ENCODE results near the gene CCDC61. TPM values are rescaled to one million over a fixed set of nuclear protein-coding genes. Genes with fewer than 3 reads are reported as not detected.

CCDC61 gene
- total RNA-seq, 3 donors from 2014 or later: 7.0 to 8.8 (median 8.3) TPM

DNA sequence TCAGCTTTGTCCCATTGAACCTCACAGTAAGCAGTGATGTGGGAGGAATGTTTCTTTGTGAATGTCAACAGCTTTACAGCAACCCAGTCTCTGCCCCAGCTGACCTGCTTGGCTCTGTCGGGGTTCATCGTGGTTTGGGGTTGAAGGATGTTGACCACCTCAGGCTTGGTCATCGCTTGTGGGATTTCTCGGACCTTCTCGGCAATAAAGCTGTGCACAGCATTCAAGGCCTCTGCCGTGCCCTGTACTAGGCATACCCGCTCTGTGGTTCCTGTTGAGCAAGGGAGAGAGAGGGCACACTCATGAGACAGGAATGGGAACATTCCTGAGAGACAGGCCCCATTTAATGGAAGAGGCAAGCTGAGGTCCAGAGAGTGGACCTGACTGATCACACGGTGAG is 41.6 kb upstream of the CCDC61 start:
- intact Hi-C loops (cut with DNase I; ENCODE audit: low total_unique reads): no loop called here
- Histone ChIP-seq H3K36me3 (no peaks in the 10 kb centered on the region), H3K4me1 (no peaks in the 10 kb centered on the region), H3K4me3 (no peak overlapping the region), H3K27me3 (peaks cover 0 to 24% of the 10 kb centered on the region in 2 donors), H3K9me3 (peaks cover 0 to 5% of the 10 kb centered on the region in 2 donors), H3K27ac (no peak overlapping the region)
- TF ChIP-seq POLR2A (IDR thresholded peaks at IDR 0.05) (no peak), POLR2AphosphoS5 (IDR thresholded peaks at IDR 0.05) (no peak)
- TF ChIP-seq, protein P1, sequence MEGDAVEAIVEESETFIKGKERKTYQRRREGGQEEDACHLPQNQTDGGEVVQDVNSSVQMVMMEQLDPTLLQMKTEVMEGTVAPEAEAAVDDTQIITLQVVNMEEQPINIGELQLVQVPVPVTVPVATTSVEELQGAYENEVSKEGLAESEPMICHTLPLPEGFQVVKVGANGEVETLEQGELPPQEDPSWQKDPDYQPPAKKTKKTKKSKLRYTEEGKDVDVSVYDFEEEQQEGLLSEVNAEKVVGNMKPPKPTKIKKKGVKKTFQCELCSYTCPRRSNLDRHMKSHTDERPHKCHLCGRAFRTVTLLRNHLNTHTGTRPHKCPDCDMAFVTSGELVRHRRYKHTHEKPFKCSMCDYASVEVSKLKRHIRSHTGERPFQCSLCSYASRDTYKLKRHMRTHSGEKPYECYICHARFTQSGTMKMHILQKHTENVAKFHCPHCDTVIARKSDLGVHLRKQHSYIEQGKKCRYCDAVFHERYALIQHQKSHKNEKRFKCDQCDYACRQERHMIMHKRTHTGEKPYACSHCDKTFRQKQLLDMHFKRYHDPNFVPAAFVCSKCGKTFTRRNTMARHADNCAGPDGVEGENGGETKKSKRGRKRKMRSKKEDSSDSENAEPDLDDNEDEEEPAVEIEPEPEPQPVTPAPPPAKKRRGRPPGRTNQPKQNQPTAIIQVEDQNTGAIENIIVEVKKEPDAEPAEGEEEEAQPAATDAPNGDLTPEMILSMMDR (IDR thresholded peaks at IDR 0.05): no peak
- no peak for DNase-seq (ENCODE audit: low spot score in 2 of 2)

DNA sequence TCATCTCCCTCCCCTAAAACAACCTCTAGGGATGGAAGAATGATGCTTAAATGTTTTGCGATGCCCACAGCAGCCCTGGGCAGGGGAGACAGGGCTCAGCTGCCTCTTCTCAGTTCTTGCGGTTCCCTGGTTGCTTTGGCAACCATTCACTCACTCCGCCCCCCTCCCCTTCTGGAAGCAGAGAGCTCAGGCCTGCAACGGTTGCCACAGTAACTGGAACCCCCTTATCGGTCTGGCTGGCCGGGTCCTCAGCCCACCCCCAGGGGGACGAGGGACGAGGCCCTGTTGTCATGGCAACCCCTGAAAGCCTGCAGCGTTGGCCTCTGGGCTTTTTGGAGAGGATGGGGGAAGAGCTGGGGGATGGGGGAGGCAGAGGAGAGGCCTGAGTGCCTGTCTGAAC is 41.1 kb upstream of the CCDC61 start:
- Histone ChIP-seq H3K27me3 (peaks cover 0 to 29% of the 10 kb centered on the region in 2 donors), H3K9me3 (peaks cover 0 to 5% of the 10 kb centered on the region in 2 donors), H3K4me1 (no peaks in the 10 kb centered on the region), H3K36me3 (no peaks in the 10 kb centered on the region), H3K27ac (peak overlapping the region in 1 of 2 donors; percentile 25), H3K4me3 (no peak overlapping the region)
- intact Hi-C loops (cut with DNase I; ENCODE audit: low total_unique reads): no loop called here
- TF ChIP-seq POLR2AphosphoS5 (IDR thresholded peaks at IDR 0.05) (no peak), POLR2A (IDR thresholded peaks at IDR 0.05) (no peak)
- TF ChIP-seq, protein P1 (IDR thresholded peaks at IDR 0.05): no peak
- DNase-seq (ENCODE audit: low spot score in 2 of 2): no peak

DNA sequence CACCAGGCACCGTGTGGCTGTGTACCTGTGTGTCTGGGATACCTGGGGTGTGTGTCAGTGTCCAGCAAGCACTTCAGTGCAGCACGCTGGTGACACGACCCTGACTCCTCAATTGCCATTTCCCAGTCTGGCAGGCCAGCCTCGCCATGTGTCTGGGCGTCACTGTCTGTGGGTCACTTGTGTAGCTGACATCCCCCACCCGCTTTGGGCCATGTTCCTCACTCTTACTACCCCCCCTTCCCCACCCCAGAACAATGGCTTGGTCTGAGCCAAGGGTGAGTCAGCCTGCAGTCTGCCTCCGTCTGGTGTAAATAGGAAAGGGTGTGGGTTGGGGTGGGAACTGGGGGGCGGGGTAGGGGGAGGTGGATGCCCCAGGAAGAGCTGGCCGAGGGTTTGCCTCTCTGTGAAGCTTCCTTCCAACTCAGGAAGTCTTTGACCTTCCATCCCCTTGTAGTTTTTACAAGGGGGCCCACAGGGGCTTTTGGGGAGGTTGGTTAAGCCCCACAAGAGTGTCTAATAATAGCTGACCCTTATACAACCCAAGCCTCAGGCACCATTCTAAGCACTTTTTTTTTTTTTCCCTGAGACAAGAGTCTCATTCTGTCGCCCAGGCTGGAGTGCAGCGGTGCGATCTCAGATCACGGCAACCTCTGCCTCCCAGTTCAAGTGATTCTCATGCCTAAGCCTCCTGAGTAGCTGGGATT is 39.2 kb upstream of the CCDC61 start:
- H3K4me1 ChIP-seq: no peaks in the 10 kb centered on the region
- TF ChIP-seq POLR2A (IDR thresholded peaks at IDR 0.05) (no peak), POLR2AphosphoS5 (IDR thresholded peaks at IDR 0.05) (no peak)
- H3K27ac ChIP-seq: peak overlapping the region in 1 of 2 donors; percentile 55
- H3K27me3 ChIP-seq: peaks cover 0 to 42% of the 10 kb centered on the region in 2 donors
- H3K36me3 ChIP-seq: no peaks in the 10 kb centered on the region
- no peak overlapping the region for H3K4me3 ChIP-seq
- peak in 1 of 2 donors; percentile 30 for DNase-seq (ENCODE audit: low spot score in 2 of 2)
- intact Hi-C loops (cut with DNase I; ENCODE audit: low total_unique reads): no loop called here
- peaks cover 0 to 5% of the 10 kb centered on the region in 2 donors for H3K9me3 ChIP-seq

DNA sequence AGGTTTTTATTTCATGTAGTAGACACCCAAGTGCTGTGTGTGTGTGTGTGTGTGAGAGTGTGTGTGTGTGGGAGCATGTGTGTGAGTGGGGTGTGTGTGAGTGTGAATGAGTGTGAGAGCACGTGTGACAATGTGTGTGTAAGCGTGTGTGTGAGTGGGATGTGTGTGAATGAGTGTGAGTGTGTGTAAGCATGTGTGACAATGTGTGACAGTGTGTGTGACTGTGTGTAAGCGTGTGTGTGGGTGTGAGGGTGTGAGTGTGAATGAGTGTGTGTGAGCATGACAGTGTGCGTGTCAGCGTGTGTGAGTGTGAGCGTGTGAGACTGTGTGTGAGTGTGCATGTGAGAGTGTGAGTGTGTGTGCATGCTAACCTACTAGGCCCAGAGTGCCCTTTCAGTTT is 36.9 kb upstream of the CCDC61 start:
- Histone ChIP-seq H3K36me3 (no peaks in the 10 kb centered on the region), H3K4me1 (no peaks in the 10 kb centered on the region), H3K27ac (peak overlapping the region in 1 of 2 donors; percentile 61), H3K9me3 (no peaks in the 10 kb centered on the region), H3K4me3 (no peak overlapping the region), H3K27me3 (peaks cover 0 to 43% of the 10 kb centered on the region in 2 donors)
- no peak for DNase-seq (ENCODE audit: low spot score in 2 of 2)
- TF ChIP-seq POLR2AphosphoS5 (IDR thresholded peaks at IDR 0.05) (no peak), POLR2A (IDR thresholded peaks at IDR 0.05) (no peak)
- TF ChIP-seq, protein P1 (IDR thresholded peaks at IDR 0.05): no peak
- intact Hi-C loops (cut with DNase I; ENCODE audit: low total_unique reads): no loop called here

DNA sequence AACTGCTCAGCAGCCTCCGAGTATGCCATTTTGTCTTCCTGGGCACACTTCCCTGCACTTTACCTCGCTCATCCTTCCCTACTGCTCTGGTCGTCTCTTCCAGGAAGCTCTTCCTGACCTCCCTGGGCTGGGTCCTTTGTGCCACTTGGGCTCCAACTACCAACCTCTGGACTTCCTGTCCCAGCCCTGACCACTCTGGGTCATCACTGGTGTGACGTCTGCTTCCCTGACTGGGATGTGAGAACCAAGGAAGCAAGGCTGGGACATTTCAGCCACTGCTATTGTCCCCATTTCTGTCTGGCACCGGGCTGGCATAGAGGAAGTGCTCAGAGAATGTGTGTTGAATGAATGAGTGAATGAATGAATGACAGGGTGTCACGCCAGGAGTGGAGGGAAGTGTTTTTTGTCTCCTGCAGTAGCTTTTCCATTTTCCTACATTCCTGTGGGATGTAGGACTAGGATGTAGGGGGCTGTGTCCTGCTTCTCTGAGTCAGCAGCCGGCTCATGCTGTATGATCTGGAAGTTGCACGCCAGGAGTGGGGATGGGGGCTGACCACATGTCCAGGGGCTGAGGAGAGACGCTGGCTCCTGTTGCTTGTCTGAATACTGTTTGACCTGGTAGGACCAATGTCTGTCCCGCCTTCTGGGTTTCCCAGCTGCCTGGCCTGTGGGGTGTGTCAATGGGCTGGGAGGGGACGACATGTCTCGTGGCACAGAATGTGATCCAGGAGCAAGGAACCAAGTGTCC is 36.3 kb upstream of the CCDC61 start:
- intact Hi-C loops (cut with DNase I; ENCODE audit: low total_unique reads): no loop called here
- H3K27ac ChIP-seq: peak overlapping the region in 1 of 2 donors; percentile 61
- no peaks in the 10 kb centered on the region for H3K4me1 ChIP-seq
- H3K4me3 ChIP-seq: no peak overlapping the region
- peaks cover 0 to 37% of the 10 kb centered on the region in 2 donors for H3K27me3 ChIP-seq
- TF ChIP-seq, protein P1 (IDR thresholded peaks at IDR 0.05): no peak
- TF ChIP-seq POLR2A (IDR thresholded peaks at IDR 0.05) (no peak), POLR2AphosphoS5 (IDR thresholded peaks at IDR 0.05) (no peak)
- DNase-seq (ENCODE audit: low spot score in 2 of 2): no peak
- H3K9me3 ChIP-seq: no peaks in the 10 kb centered on the region
- H3K36me3 ChIP-seq: no peaks in the 10 kb centered on the region

Measured in breast epithelium (tissue), 4 donors.